PFSK-1 (cell line): ENCODE data around the gene C3orf20.

Experiments used
- FOXP2 ChIP-seq: optimal IDR thresholded peaks from 2 replicates; pipeline ENCODE3; 2011; ENCODE audit warnings: borderline replicate concordance, control low read depth, inconsistent platforms; ENCODE audit not compliant: insufficient read depth; ENCODE audit errors: extremely low read length, extremely low read depth
- POLR2AphosphoS5 ChIP-seq: IDR thresholded peaks from 2 replicates; pipeline ENCODE4 v1.6.1; 2012; ENCODE audit warnings: low read depth, mild to moderate bottlenecking, control low read depth, low read length, moderate library complexity
- SIN3A ChIP-seq: IDR thresholded peaks from 2 replicates; pipeline ENCODE4 v1.6.1; 2012; ENCODE audit warnings: mild to moderate bottlenecking, low read length, moderate library complexity, borderline replicate concordance; ENCODE audit not compliant: insufficient read depth
- TAF1 ChIP-seq: IDR thresholded peaks from 2 replicates; pipeline ENCODE4 v1.6.1; 2012; ENCODE audit warnings: low read length, control low read depth, borderline replicate concordance; ENCODE audit not compliant: insufficient read depth
- TF ChIP-seq, protein P1 (sequence below), 2 experiments: IDR thresholded peaks; 2 replicates each; pipeline versions ENCODE4 v1.6.1 to v1.8.0; 2011 to 2012; ENCODE audit warnings: low read depth in 2 of 2, low read length in 2 of 2, control low read depth in 1 of 2, inconsistent platforms in 1 of 2, mild to moderate bottlenecking in 1 of 2, moderate library complexity in 1 of 2; ENCODE audit not compliant: insufficient read depth in 1 of 2

The C3orf20 gene

DNA sequence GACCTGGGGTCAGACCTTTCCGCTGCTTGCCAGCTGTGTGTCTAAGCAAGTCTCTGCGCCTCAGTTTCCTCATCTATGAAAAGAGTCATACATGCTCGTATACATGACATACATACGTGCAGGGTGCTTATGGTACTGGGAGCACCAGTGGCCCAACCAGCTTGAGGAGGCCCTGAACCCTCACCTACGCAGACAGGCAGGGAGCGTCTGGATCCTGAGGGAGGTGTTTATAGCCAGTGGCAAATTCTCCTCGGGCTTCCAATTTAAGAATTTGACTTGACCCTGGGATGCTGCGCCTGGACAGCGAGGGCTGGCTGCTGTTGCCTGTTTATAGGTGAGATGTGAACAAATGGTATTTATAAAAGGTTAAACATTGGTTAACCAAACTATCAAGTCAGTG, 126.1 kb downstream of the C3orf20 start:
- TF ChIP-seq, protein P1, sequence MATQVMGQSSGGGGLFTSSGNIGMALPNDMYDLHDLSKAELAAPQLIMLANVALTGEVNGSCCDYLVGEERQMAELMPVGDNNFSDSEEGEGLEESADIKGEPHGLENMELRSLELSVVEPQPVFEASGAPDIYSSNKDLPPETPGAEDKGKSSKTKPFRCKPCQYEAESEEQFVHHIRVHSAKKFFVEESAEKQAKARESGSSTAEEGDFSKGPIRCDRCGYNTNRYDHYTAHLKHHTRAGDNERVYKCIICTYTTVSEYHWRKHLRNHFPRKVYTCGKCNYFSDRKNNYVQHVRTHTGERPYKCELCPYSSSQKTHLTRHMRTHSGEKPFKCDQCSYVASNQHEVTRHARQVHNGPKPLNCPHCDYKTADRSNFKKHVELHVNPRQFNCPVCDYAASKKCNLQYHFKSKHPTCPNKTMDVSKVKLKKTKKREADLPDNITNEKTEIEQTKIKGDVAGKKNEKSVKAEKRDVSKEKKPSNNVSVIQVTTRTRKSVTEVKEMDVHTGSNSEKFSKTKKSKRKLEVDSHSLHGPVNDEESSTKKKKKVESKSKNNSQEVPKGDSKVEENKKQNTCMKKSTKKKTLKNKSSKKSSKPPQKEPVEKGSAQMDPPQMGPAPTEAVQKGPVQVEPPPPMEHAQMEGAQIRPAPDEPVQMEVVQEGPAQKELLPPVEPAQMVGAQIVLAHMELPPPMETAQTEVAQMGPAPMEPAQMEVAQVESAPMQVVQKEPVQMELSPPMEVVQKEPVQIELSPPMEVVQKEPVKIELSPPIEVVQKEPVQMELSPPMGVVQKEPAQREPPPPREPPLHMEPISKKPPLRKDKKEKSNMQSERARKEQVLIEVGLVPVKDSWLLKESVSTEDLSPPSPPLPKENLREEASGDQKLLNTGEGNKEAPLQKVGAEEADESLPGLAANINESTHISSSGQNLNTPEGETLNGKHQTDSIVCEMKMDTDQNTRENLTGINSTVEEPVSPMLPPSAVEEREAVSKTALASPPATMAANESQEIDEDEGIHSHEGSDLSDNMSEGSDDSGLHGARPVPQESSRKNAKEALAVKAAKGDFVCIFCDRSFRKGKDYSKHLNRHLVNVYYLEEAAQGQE (IDR thresholded peaks at IDR 0.05; ENCODE audit: insufficient read depth in 1 of 2, low read depth in 2 of 2, low read length in 2 of 2) = no peak
- TF ChIP-seq SIN3A (no peak), TAF1 (no peak), POLR2AphosphoS5 (no peak), FOXP2 (no peak)

DNA sequence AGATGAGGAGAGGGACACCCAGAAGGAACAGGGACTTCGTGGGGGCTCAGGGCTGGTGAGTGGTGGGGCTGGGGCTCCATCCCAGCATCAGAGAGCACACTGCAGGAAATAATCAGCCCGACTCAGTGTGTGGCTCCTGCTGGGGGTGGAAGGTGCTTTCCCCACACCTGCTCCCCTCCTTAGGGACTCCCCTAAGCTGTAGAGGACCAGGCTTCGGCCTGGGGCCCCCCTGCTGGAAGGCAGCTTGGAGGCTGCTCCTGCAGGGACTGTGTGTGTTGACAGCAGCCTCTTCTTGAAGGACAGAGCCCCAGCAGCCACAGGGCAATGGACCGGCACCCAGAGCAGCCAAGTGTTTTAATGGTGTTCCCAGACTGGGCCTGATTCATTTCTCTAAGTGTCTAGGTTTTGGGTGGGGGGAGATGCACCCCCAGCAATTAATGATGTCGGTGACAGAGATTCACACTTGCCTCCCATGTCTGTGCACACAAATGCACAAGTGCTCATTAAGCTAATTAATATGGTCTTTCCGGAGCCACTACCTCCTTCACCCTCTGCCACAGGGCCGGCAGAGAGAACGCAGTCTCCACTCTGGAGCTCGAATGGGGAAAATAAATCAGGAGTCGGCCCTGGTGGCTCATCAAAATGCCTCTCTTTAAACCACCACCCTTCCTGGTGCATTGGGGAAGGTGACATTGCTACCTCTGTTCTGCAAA, 126.9 kb downstream of the C3orf20 start:
- TF ChIP-seq SIN3A = no peak
- TF ChIP-seq TAF1 = no peak
- no peak for TF ChIP-seq FOXP2
- TF ChIP-seq, protein P1 (IDR thresholded peaks at IDR 0.05; ENCODE audit: insufficient read depth in 1 of 2, low read depth in 2 of 2, low read length in 2 of 2) = no peak
- no peak for TF ChIP-seq POLR2AphosphoS5

DNA sequence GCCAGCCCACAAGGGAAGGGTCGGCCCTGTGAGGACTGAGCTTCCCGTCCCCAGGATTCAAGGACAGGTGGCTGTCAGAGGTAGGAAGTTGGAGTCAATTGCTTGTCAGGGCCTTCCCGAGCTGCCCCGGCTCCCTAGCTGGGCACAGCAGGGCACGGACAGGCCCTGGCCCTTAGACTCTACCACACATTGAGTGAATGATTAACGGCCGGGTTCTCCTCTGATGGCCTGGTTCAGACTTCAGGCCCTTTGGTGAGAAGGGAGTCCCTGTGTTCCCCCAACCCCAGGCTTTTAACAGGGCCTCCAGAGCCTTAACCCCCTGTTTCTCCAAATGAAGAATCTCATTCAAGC, 127.4 kb downstream of the C3orf20 start:
- TF ChIP-seq POLR2AphosphoS5 (no peak), TAF1 (no peak), SIN3A (no peak)

DNA sequence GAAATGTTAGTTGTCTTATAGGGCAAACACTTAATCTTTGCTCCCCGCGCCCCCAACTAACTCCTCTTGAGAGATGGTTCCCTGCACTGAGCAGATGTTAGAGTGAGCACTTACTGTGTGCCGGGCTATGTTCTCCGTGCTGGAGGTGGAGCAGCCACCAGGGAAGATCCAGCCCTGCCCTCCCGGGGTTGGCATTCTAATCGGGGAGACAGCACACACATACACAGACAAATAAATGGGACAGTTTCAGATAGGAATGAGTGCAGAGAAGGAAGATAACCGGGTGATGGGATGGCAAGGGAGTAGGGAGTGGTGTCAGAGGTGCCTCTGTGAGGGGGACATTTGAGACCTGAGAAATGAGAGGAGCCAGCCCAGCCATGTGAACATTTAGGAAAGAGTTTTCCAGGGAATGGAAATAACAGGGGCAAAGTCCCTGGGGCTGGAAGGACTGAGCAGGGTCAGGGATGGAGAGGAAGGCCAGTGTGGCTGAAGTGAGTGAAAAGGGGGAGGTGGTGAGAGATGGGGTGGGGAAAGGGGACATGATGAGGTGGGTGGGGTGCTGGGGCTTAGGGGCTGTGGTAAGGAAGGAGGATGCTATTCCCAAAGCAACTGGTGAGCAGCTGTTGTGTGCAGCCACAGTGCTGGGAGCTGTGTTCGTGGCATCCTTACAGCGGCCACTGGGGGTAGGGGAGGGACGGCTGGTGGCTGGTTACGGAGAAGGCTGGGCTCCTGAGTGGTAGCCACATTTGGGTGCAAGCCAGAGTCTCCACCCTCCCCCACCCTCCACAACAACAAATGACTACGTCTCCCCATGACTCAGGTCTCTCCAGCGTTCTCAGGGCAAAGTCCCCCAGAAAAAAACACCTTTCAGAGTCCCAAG, 128.4 kb downstream of the C3orf20 start:
- TF ChIP-seq POLR2AphosphoS5 (no peak), FOXP2 (no peak), SIN3A (no peak), TAF1 (no peak)
- TF ChIP-seq, protein P1 (IDR thresholded peaks at IDR 0.05; ENCODE audit: insufficient read depth in 1 of 2, low read depth in 2 of 2, low read length in 2 of 2) = no peak

DNA sequence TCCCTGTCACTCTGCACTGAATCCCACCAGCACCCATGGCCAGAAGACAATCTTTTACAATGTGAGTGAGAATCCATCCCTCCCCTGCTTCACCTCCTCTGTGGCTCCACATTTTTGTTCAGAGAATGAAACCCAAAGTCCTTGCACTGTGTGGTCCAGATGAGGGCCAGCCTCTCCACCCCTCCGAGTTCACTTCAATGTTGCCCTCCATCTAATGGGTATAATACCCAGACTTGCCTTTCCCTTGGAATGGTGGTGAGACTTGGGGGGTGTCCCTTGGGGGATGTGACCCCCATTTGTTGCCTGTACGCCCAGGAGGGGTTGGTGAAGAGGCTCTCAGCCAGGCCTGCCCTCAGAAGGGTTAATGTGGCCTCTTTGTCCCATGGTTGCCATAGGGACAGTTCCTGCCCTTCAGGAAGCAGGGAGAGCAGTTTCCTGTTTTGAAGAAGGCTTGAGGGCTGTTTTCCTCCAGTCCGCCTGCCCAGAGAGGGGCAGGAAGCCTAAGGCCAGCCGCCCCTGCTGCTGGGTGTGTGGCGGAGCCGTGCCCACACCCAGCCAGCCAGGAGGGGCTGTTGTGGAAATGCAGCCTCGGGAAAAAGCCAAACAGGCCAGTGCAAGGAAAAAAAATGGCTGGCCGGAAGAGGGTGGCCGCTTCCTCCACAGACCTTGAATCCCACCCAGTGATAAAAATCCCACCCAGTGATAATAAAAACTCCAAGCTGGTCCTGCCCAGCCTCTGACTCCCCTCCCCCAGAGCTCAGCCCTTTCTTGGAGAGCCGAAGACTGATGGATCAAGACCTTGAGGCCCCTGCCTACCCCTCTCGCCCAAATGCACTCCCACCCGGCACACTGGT, 129.3 kb downstream of the C3orf20 start:
- no peak for TF ChIP-seq FOXP2
- TF ChIP-seq, protein P1 (IDR thresholded peaks at IDR 0.05; ENCODE audit: insufficient read depth in 1 of 2, low read depth in 2 of 2, low read length in 2 of 2) = no peak
- no peak for TF ChIP-seq POLR2AphosphoS5
- no peak for TF ChIP-seq TAF1
- no peak for TF ChIP-seq SIN3A
